ENCODE results near the gene MEGF8.

Gene MEGF8

GRCh38 chr19:42279902-42280814, 45.3 kb upstream of the MEGF8 start:
- peak; percentile 58 for TF ChIP-seq CTCF (conservative IDR thresholded peaks at IDR 0.05; ENCODE audit: control insufficient read depth, insufficient read depth, low read depth, low read length)
- DNase-seq (ENCODE audit: low read depth): peak; percentile 88
- H3K4me3 ChIP-seq (ENCODE audit: control insufficient read depth, low read depth, low read length): peak overlapping the region; percentile 75

GRCh38 chr19:42280815-42281145, 44.7 kb upstream of the MEGF8 start:
- TF ChIP-seq CTCF (conservative IDR thresholded peaks at IDR 0.05; ENCODE audit: control insufficient read depth, insufficient read depth, low read depth, low read length): no peak
- peak overlapping the region; percentile 75 for H3K4me3 ChIP-seq (ENCODE audit: control insufficient read depth, low read depth, low read length)
- peak; percentile 47 for DNase-seq (ENCODE audit: low read depth)

- peak; percentile 31 for DNase-seq (ENCODE audit: low read depth)
These were observed 44.1 kb upstream of the MEGF8 start for GRCh38 chr19:42281146-42281826.

GRCh38 chr19:42281827-42282762, 43.3 kb upstream of the MEGF8 start:
- peak; percentile 50 for DNase-seq (ENCODE audit: low read depth)
- H3K4me3 ChIP-seq (ENCODE audit: control insufficient read depth, low read depth, low read length): no peak overlapping the region
- no peak for TF ChIP-seq CTCF (conservative IDR thresholded peaks at IDR 0.05; ENCODE audit: control insufficient read depth, insufficient read depth, low read depth, low read length)

More at GRCh38 chr19:42281146-42281826, 44.1 kb upstream of the MEGF8 start:
- H3K4me3 ChIP-seq (ENCODE audit: control insufficient read depth, low read depth, low read length): peak overlapping the region; percentile 75
- TF ChIP-seq CTCF (conservative IDR thresholded peaks at IDR 0.05; ENCODE audit: control insufficient read depth, insufficient read depth, low read depth, low read length): no peak

- H3K4me3 ChIP-seq (ENCODE audit: control insufficient read depth, low read depth, low read length): no peak overlapping the region
- TF ChIP-seq CTCF (conservative IDR thresholded peaks at IDR 0.05; ENCODE audit: control insufficient read depth, insufficient read depth, low read depth, low read length): no peak
- DNase-seq (ENCODE audit: low read depth): no peak
These were observed 42.6 kb upstream of the MEGF8 start for GRCh38 chr19:42282819-42283187.
